CD4-positive, alpha-beta memory T cell (primary cell): ENCODE data around the gene SI. TPM values are rescaled to one million over a fixed set of nuclear protein-coding genes. Genes with fewer than 3 reads are reported as not detected.

Experiments used
- CTCF ChIA-PET: fragments of 350-600 bp; sonication (Branson Sonifier 250); formaldehyde crosslinking; loops from one replicate; lab custom pipeline; 2021; ENCODE audit warnings: inconsistent platforms; ENCODE audit not compliant: partially characterized antibody; lab: Charles Lee
- POLR2A ChIA-PET: fragments of 350-600 bp; sonication (Branson Sonifier 250); formaldehyde crosslinking; loops from one replicate; lab custom pipeline; 2021; ENCODE audit not compliant: partially characterized antibody; lab: Charles Lee
- DNase-seq, 5 donors: peaks; one replicate each; pipeline versions ENCODE4 v3.0.0 to v3.0.0-alpha.2; 2020 to 2022; ENCODE audit warnings: mixed read lengths in 1 of 5
- H3K27ac ChIP-seq: one replicate; pipeline ENCODE4 v1.7.0; 2013; ENCODE audit warnings: low read depth, low read length
- H3K27me3 ChIP-seq: 2 replicates; pipeline ENCODE4 v1.7.0; 2013; ENCODE audit warnings: mild to moderate bottlenecking, low read length, moderate library complexity; ENCODE audit not compliant: insufficient read depth
- H3K36me3 ChIP-seq: 2 replicates; pipeline ENCODE4 v1.7.0; 2013; ENCODE audit warnings: mild to moderate bottlenecking, low read length, moderate library complexity; ENCODE audit not compliant: insufficient read depth
- H3K4me1 ChIP-seq: 2 replicates; pipeline ENCODE4 v1.7.0; 2013; ENCODE audit warnings: mild to moderate bottlenecking, low read length, moderate library complexity; ENCODE audit not compliant: insufficient read depth
- H3K4me3 ChIP-seq, 2 donors: one replicate each; pipeline ENCODE4 v1.7.0; 2013; ENCODE audit warnings: low read length in 2 of 2, mild to moderate bottlenecking in 1 of 2
- H3K9me3 ChIP-seq, 2 donors: one replicate each; pipeline ENCODE4 v1.7.0; 2013; ENCODE audit warnings: low read length in 2 of 2, control low read depth in 1 of 2; ENCODE audit not compliant: control insufficient read depth in 1 of 2
- H3K27ac Mint-ChIP-seq, 7 donors: one replicate each; pipeline ENCODE4 v1.8.0; 2020 to 2021; ENCODE audit warnings: mixed read lengths in 7 of 7, mild to moderate bottlenecking in 6 of 7, inconsistent platforms in 3 of 7, moderate library complexity in 3 of 7
- H3K27me3 Mint-ChIP-seq, 2 donors: one replicate each; pipeline ENCODE4 v1.8.0; 2020 to 2021; ENCODE audit warnings: mixed read lengths in 2 of 2
- H3K36me3 Mint-ChIP-seq, 2 donors: one replicate each; pipeline ENCODE4 v1.8.0; 2020 to 2021; ENCODE audit warnings: mixed read lengths in 2 of 2, inconsistent platforms in 1 of 2, mild to moderate bottlenecking in 1 of 2
- H3K4me1 Mint-ChIP-seq, 4 donors: one replicate each; pipeline ENCODE4 v1.8.0; 2020 to 2021; ENCODE audit warnings: mixed read lengths in 4 of 4, mild to moderate bottlenecking in 1 of 4
- H3K4me3 Mint-ChIP-seq, 8 donors: one replicate each; pipeline ENCODE4 v1.8.0; 2020 to 2021; ENCODE audit warnings: mixed read lengths in 8 of 8, mild to moderate bottlenecking in 7 of 8, moderate library complexity in 6 of 8, inconsistent platforms in 3 of 8
- H3K9me3 Mint-ChIP-seq, 8 donors: one replicate each; pipeline ENCODE4 v1.8.0; 2020 to 2021; ENCODE audit warnings: mixed read lengths in 8 of 8, mild to moderate bottlenecking in 5 of 8, inconsistent platforms in 3 of 8, moderate library complexity in 1 of 8
- intact Hi-C: fragments of 100-400 bp; cut with micrococcal nuclease; formaldehyde crosslinking; loops from one replicate; pipeline ENCODE4 v1.15.1; 2023
- polyA plus RNA-seq, 2 donors: library from polyadenylated mRNA; unstranded; fragments of 300-500 nt; fragmentation: Illumina TruSeq; gene quantifications; one replicate each; pipeline ENCODE4 v1.2.3, GENCODE V29; 2021
- total RNA-seq, 2 experiments: library from RNA; stranded (reverse); gene quantifications; one replicate each; pipeline ENCODE4 v1.2.3, GENCODE V29; 2021

Gene SI
- total and polyA plus RNA-seq, 4 experiments from 2014 or later = not detected

GRCh38 chr3:164929642-164930041, 148.7 kb downstream of the SI start:
- H3K27ac Mint-ChIP-seq = no peak overlapping the region
- no peaks in the 10 kb centered on the region for H3K36me3 Mint-ChIP-seq
- no peak overlapping the region for H3K4me3 Mint-ChIP-seq
- H3K36me3 ChIP-seq = no peaks in the 10 kb centered on the region
- no peaks in the 10 kb centered on the region for H3K4me1 Mint-ChIP-seq
- ChIA-PET CTCF (no interaction called here), POLR2A (no interaction called here)
- intact Hi-C loops = no loop called here
- no peaks in the 10 kb centered on the region for H3K27me3 Mint-ChIP-seq
- H3K9me3 Mint-ChIP-seq = peaks cover 0 to 27% (median 13%) of the 10 kb centered on the region in 8 donors
- H3K27me3 ChIP-seq = no peaks in the 10 kb centered on the region
- DNase-seq = no peak
- no peak overlapping the region for H3K4me3 ChIP-seq
- H3K4me1 ChIP-seq = no peaks in the 10 kb centered on the region
- H3K27ac ChIP-seq = no peak overlapping the region
- H3K9me3 ChIP-seq = no peaks in the 10 kb centered on the region

Other genes with a start within 250 kb of the SI start
- gene SLITRK3, start 117.9 kb upstream of the SI start, total RNA-seq = not detected
- gene SLITRK3, start 117.9 kb upstream of the SI start, polyA plus RNA-seq = not detected